PFSK-1 (cell line): ENCODE measurements around the gene SFT2D3.

Experiments
- FOXP2 ChIP-seq: optimal IDR thresholded peaks from 2 replicates; pipeline ENCODE3; 2011; ENCODE audit warnings: borderline replicate concordance, control low read depth, inconsistent platforms; ENCODE audit not compliant: insufficient read depth; ENCODE audit errors: extremely low read length, extremely low read depth
- POLR2AphosphoS5 ChIP-seq: IDR thresholded peaks from 2 replicates; pipeline ENCODE4 v1.6.1; 2012; ENCODE audit warnings: low read depth, mild to moderate bottlenecking, control low read depth, low read length, moderate library complexity
- SIN3A ChIP-seq: IDR thresholded peaks from 2 replicates; pipeline ENCODE4 v1.6.1; 2012; ENCODE audit warnings: mild to moderate bottlenecking, low read length, moderate library complexity, borderline replicate concordance; ENCODE audit not compliant: insufficient read depth
- TAF1 ChIP-seq: IDR thresholded peaks from 2 replicates; pipeline ENCODE4 v1.6.1; 2012; ENCODE audit warnings: low read length, control low read depth, borderline replicate concordance; ENCODE audit not compliant: insufficient read depth
- TF ChIP-seq, protein P1 (sequence below), 2 experiments: IDR thresholded peaks; 2 replicates each; pipeline versions ENCODE4 v1.6.1 to v1.8.0; 2011 to 2012; ENCODE audit warnings: low read depth in 2 of 2, low read length in 2 of 2, control low read depth in 1 of 2, inconsistent platforms in 1 of 2, mild to moderate bottlenecking in 1 of 2, moderate library complexity in 1 of 2; ENCODE audit not compliant: insufficient read depth in 1 of 2

Gene SFT2D3

DNA sequence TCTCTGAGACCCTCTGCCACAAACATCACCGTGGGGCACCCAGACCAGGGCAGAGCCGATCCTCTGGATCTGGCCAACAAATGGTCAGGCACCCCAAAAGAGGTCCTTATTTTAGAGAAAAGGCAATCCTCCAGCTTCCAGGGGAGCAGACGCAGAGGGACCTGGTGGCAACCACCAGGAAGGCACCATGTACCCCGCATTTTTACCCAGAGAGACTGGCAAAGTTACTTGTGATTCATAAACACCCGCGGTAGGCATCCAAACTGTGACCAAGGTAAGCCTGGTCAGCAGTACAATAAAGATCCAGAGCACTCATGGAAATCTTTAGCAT, 36.4 kb upstream of the SFT2D3 start:
- TF ChIP-seq, protein P1, sequence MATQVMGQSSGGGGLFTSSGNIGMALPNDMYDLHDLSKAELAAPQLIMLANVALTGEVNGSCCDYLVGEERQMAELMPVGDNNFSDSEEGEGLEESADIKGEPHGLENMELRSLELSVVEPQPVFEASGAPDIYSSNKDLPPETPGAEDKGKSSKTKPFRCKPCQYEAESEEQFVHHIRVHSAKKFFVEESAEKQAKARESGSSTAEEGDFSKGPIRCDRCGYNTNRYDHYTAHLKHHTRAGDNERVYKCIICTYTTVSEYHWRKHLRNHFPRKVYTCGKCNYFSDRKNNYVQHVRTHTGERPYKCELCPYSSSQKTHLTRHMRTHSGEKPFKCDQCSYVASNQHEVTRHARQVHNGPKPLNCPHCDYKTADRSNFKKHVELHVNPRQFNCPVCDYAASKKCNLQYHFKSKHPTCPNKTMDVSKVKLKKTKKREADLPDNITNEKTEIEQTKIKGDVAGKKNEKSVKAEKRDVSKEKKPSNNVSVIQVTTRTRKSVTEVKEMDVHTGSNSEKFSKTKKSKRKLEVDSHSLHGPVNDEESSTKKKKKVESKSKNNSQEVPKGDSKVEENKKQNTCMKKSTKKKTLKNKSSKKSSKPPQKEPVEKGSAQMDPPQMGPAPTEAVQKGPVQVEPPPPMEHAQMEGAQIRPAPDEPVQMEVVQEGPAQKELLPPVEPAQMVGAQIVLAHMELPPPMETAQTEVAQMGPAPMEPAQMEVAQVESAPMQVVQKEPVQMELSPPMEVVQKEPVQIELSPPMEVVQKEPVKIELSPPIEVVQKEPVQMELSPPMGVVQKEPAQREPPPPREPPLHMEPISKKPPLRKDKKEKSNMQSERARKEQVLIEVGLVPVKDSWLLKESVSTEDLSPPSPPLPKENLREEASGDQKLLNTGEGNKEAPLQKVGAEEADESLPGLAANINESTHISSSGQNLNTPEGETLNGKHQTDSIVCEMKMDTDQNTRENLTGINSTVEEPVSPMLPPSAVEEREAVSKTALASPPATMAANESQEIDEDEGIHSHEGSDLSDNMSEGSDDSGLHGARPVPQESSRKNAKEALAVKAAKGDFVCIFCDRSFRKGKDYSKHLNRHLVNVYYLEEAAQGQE (IDR thresholded peaks at IDR 0.05; ENCODE audit: insufficient read depth in 1 of 2, low read depth in 2 of 2, low read length in 2 of 2) = no peak
- TF ChIP-seq POLR2AphosphoS5 (no peak), TAF1 (no peak), FOXP2 (no peak), SIN3A (no peak)

DNA sequence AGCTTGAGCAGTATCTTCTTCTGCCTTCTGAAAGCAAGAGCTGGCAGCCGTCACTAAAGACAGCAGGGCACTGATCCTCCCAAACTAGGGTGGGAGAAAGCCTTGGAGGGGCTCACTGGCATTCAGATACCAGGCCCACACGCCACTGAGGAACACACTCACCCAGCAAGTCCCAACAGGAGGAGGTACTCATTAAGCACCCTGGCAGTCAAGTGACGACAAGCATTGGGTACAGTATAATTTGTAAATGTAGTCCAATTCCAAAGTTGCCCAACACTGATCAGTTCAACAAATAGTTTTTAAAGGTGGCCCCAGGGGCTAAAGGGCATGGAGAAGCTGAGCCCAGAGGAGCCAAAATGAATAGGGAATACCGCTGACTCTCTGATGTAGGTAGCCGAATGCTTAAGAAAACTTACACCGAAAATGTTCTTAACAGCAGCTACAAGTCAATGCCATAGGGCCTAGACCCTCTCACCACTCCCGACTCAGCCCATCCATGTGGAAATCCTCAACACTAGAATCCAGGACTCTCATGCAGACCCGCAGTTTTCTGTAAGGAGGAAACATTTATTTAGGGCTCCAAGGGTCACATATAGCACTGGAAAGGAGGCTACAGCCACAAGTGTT, 35.9 kb upstream of the SFT2D3 start:
- no peak for TF ChIP-seq FOXP2
- TF ChIP-seq SIN3A = no peak
- TF ChIP-seq TAF1 = no peak
- TF ChIP-seq, protein P1 (IDR thresholded peaks at IDR 0.05; ENCODE audit: insufficient read depth in 1 of 2, low read depth in 2 of 2, low read length in 2 of 2) = no peak
- TF ChIP-seq POLR2AphosphoS5 = no peak

DNA sequence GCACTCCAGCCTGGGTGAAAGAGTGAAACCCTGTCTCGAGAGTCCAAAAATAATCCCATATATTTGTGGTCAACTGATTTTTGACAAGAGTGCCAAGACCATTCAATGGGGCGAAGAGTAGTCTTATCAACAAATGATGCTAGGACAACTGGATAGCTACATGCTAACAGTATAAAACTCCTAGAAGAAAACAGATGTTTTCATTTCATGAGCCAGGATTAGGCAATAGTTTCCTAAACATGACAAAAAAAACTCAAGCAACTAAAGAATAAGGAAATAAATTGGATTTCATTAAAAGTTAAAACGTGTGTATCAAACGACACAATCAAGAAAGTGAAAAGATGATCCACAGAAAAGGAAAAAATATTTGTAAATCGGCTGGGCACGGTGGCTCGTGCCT, 32.2 kb upstream of the SFT2D3 start:
- no peak for TF ChIP-seq POLR2AphosphoS5
- TF ChIP-seq, protein P1 (IDR thresholded peaks at IDR 0.05; ENCODE audit: insufficient read depth in 1 of 2, low read depth in 2 of 2, low read length in 2 of 2) = no peak
- TF ChIP-seq SIN3A = no peak
- TF ChIP-seq FOXP2 = no peak
- TF ChIP-seq TAF1 = no peak

DNA sequence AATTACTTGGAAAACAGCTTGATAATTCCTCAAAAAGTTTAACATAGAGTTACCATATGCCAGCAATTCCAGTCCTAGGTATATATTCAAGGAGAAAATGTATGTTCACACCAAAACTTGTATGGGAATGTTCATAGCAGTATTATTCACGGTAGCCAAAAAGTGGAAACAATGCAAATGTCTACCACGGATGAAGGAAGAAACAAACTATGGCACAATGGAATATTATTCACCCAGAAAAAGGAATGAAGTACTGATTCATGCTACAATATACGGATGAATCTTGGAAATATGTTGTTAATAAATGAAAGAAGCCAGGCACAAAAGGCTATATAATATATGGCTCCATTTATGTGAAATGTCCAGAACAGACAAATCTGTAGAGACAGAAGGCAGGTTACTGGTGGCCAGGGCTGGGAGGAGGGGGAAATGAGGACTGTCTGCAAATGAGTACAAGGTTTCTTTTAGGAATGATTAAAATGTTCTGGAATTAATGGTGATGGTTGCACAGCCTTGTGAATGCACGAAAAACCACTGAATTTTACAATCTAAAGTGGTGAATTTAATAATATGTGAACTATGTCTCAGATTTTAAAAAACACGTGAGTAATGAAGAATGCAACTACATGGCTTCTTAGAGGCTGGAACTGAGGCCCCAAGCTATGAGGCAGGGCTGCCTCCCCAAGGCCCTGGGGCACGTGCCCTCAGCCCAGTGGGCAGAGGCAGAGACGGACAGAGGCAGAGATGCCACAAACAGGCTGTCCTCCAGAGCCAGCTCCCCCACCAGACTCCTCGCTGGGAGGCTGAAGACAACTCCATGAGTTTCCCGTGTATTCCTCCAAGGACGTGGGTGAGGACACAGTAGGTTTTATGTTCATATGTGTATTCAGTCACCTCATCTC, 31.0 kb upstream of the SFT2D3 start:
- TF ChIP-seq FOXP2 (no peak), TAF1 (no peak), SIN3A (no peak), POLR2AphosphoS5 (no peak)
- TF ChIP-seq, protein P1 (IDR thresholded peaks at IDR 0.05; ENCODE audit: insufficient read depth in 1 of 2, low read depth in 2 of 2, low read length in 2 of 2) = no peak
